ENCODE measurements around the gene EPB41L4B.

DNA sequence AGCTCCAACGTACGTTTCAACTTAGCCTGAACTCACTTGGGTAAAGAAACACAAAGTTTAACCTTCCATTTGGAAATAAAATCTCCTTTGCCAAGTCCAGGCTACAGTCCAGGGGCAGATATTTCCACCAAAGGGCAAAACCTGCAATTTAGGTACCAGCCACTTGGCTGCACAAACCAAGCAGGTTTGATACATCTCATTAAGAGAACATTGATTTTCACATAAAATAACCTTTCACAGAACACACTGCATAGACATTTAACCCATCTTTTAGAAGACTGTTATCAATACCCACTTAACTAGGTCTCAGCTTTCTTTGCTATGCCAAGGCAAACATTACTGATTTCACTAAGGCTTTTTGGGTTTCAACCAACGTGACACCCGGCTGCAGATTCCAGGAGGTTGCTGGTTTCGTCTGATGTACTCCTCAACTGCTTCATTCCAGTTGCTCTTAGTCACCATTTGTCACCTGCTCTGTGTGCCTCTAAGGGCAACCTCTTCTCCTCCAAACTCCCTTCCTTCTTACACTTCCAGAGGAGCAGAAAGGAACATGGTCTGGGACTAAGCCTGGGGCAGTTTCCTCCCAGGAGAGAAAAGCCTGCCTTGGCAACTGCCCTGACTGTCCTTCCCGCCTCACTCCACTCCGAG, 67.1 kb downstream of the EPB41L4B start:
- TF ChIP-seq MYC (CRISPR knock-in tag; IDR thresholded peaks at IDR 0.05; ENCODE audit: borderline replicate concordance) (no peak), KAT8 (CRISPR knock-in tag; IDR thresholded peaks at IDR 0.05) (no peak), ZNF773 (CRISPR knock-in tag; IDR thresholded peaks at IDR 0.05; ENCODE audit: borderline replicate concordance) (no peak), HOXA3 (CRISPR knock-in tag; IDR thresholded peaks at IDR 0.05) (no peak), KLF13 (CRISPR knock-in tag; IDR thresholded peaks at IDR 0.05) (no peak), ZNF674 (CRISPR knock-in tag; IDR thresholded peaks at IDR 0.05; ENCODE audit: low read depth) (no peak), POLR2AphosphoS5 (IDR thresholded peaks at IDR 0.05; ENCODE audit: low read depth, low read length) (no peak), CBX1 (IDR thresholded peaks at IDR 0.05; ENCODE audit: low read depth) (no peak)
- TF ChIP-seq, protein P1, sequence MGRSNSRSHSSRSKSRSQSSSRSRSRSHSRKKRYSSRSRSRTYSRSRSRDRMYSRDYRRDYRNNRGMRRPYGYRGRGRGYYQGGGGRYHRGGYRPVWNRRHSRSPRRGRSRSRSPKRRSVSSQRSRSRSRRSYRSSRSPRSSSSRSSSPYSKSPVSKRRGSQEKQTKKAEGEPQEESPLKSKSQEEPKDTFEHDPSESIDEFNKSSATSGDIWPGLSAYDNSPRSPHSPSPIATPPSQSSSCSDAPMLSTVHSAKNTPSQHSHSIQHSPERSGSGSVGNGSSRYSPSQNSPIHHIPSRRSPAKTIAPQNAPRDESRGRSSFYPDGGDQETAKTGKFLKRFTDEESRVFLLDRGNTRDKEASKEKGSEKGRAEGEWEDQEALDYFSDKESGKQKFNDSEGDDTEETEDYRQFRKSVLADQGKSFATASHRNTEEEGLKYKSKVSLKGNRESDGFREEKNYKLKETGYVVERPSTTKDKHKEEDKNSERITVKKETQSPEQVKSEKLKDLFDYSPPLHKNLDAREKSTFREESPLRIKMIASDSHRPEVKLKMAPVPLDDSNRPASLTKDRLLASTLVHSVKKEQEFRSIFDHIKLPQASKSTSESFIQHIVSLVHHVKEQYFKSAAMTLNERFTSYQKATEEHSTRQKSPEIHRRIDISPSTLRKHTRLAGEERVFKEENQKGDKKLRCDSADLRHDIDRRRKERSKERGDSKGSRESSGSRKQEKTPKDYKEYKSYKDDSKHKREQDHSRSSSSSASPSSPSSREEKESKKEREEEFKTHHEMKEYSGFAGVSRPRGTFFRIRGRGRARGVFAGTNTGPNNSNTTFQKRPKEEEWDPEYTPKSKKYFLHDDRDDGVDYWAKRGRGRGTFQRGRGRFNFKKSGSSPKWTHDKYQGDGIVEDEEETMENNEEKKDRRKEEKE (IDR thresholded peaks at IDR 0.05) = no peak
- TF ChIP-seq, protein P2, sequence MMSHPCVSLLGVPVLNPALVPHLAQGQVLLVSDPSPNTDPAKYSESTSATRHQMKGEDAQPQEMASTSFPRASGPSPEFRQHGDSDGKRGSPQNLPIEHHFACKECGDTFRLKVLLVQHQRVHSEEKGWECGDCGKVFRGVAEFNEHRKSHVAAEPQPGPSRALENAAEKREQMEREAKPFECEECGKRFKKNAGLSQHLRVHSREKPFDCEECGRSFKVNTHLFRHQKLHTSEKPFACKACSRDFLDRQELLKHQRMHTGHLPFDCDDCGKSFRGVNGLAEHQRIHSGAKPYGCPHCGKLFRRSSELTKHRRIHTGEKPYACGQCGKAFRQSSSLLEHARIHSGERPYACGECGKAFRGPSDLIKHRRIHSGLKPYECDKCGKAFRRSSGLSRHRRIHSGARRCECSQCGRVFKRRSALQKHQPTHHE (CRISPR knock-in tag; IDR thresholded peaks at IDR 0.05; ENCODE audit: borderline replicate concordance) = no peak

Data from HepG2 (cell line).